ENCODE measurements around the gene NLGN2. TPM values are rescaled to one million over a fixed set of nuclear protein-coding genes. Genes with fewer than 3 reads are reported as not detected.
A peak's percentile ranks its signal among the peaks of the same experiment; 100 is the strongest.

NLGN2 gene
- total RNA-seq, 1 experiment from 2014 or later: 70.2 TPM

GRCh38 chr17:7367083-7367482, 40.6 kb upstream of the NLGN2 start:
- Histone ChIP-seq H4K20me1 (ENCODE audit: control insufficient read depth, insufficient read depth, insufficient read length) (no peaks in the 10 kb centered on the region), H4K8ac (replicated peaks; ENCODE audit: insufficient read length, low read depth, low read length) (no peak overlapping the region), H3K27me3 (ENCODE audit: insufficient read depth, low read length) (no peaks in the 10 kb centered on the region), H3K56ac (ENCODE audit: insufficient read length, low read depth, low read length) (no peak overlapping the region), H2AK5ac (ENCODE audit: insufficient read length, low read length) (no peak overlapping the region), H3K79me2 (ENCODE audit: insufficient read depth, low read length) (no peaks in the 10 kb centered on the region), H3K4me2 (ENCODE audit: insufficient read depth, insufficient read length, low read length) (no peak overlapping the region), H2AFZ (ENCODE audit: low read length) (no peak overlapping the region), H3K18ac (ENCODE audit: insufficient read length, low read depth, low read length) (no peak overlapping the region), H3K23me2 (ENCODE audit: insufficient read length, low read depth, low read length, poor library complexity, severe bottlenecking) (no peaks in the 10 kb centered on the region), H3K4me1 (ENCODE audit: insufficient read depth, low read length) (peaks cover 5% of the 10 kb centered on the region; the same call in 1 of the 2 replicates), H3K4ac (ENCODE audit: low read depth, low read length) (no peak overlapping the region), H4K91ac (ENCODE audit: insufficient read length, low read depth, low read length) (no peak overlapping the region), H3K27ac (ENCODE audit: insufficient read length, low read depth, low read length) (no peak overlapping the region), H3T11ph (ENCODE audit: low read length) (no peak overlapping the region), H2BK12ac (ENCODE audit: insufficient read length, low read depth, low read length) (no peak overlapping the region), H4K5ac (ENCODE audit: insufficient read length, low read depth, low read length) (no peak overlapping the region), H3K9me3 (ENCODE audit: control insufficient read depth, low read depth, low read length) (no peaks in the 10 kb centered on the region), H3K14ac (ENCODE audit: insufficient read depth, low read length) (no peak overlapping the region), H3K23ac (ENCODE audit: insufficient read length, low read depth, low read length) (no peak overlapping the region), H3K9ac (ENCODE audit: extremely low read depth, insufficient read length, low read length) (no peak overlapping the region), H3K79me1 (ENCODE audit: insufficient read depth, low read depth, low read length, poor library complexity, severe bottlenecking) (no peaks in the 10 kb centered on the region), H2BK120ac (ENCODE audit: low read depth, low read length, poor library complexity, severe bottlenecking) (no peak overlapping the region), H2BK20ac (ENCODE audit: low read depth, low read length, poor library complexity, severe bottlenecking) (no peak overlapping the region), H2BK15ac (ENCODE audit: low read depth, low read length) (no peak overlapping the region), H2BK5ac (ENCODE audit: insufficient read length, low read length) (no peak overlapping the region)
- Mint-ChIP-seq H3K27me3 (ENCODE audit: low read depth) (peaks cover 6% of the 10 kb centered on the region; the same call in 1 of the 2 replicates), H3K4me1 (peaks cover 6 to 24% of the 10 kb centered on the region in 2 experiments), H3K27ac (peak overlapping the region in 1 of 3 experiments; percentile 67; a peak in 2 of 7 replicates), H3K4me3 (no peak overlapping the region; a peak in 1 of 5 replicates), H3K36me3 (ENCODE audit: insufficient read depth in 1 of 3, low read depth in 3 of 3) (no peaks in the 10 kb centered on the region), H3K9me3 (no peaks in the 10 kb centered on the region)
- no peak for TF ChIP-seq CTCF (conservative IDR thresholded peaks at IDR 0.05)
- peak; percentile 74 for DNase-seq
- WGBS (ENCODE audit: extremely low coverage, insufficient read length, low lambda C conversion rate): no CpG with 5 or more reads among the region's 8 CpGs
